Memory B cell (primary cell): ENCODE data around the gene PFKFB3.

Experiments used
- ATAC-seq: fragments of 150-1000 bp; cut with Tn5 transposase; 2 replicates; pipeline ENCODE4 v1.10.0; 2021; ENCODE audit warnings: low read depth, mild to moderate bottlenecking, moderate library complexity
- DNase-seq, 2 donors: peaks; one replicate each; pipeline ENCODE4 v3.0.0; 2022; ENCODE audit warnings: low spot score in 2 of 2
- H3K27ac Mint-ChIP-seq: one replicate; pipeline ENCODE4 v1.8.0; 2022; ENCODE audit warnings: mild to moderate bottlenecking, moderate library complexity, mixed read lengths
- H3K27me3 Mint-ChIP-seq: one replicate; pipeline ENCODE4 v1.8.0; 2022; ENCODE audit warnings: mixed read lengths
- H3K36me3 Mint-ChIP-seq: one replicate; pipeline ENCODE4 v1.8.0; 2022; ENCODE audit warnings: mild to moderate bottlenecking, mixed read lengths
- H3K4me1 Mint-ChIP-seq: one replicate; pipeline ENCODE4 v1.8.0; 2022; ENCODE audit warnings: mixed read lengths
- H3K4me3 Mint-ChIP-seq: one replicate; pipeline ENCODE4 v1.8.0; 2022; ENCODE audit warnings: mild to moderate bottlenecking, moderate library complexity, mixed read lengths
- H3K9me3 Mint-ChIP-seq: one replicate; pipeline ENCODE4 v1.8.0; 2022; ENCODE audit warnings: mixed read lengths

Gene PFKFB3

GRCh38 chr10:6226216-6226615 lies 23.5 kb downstream of the PFKFB3 start:
- no peak for ATAC-seq
- no peak overlapping the region for H3K27ac Mint-ChIP-seq
- H3K36me3 Mint-ChIP-seq = peaks cover 19% of the 10 kb centered on the region
- H3K9me3 Mint-ChIP-seq = no peaks in the 10 kb centered on the region
- H3K4me3 Mint-ChIP-seq = no peak overlapping the region
- no peak for DNase-seq
- no peaks in the 10 kb centered on the region for H3K27me3 Mint-ChIP-seq
- H3K4me1 Mint-ChIP-seq = peaks cover 2% of the 10 kb centered on the region

- no peaks in the 10 kb centered on the region for H3K27me3 Mint-ChIP-seq
- peaks cover 22% of the 10 kb centered on the region for H3K36me3 Mint-ChIP-seq
- no peak overlapping the region for H3K27ac Mint-ChIP-seq
- no peak overlapping the region for H3K4me3 Mint-ChIP-seq
- peaks cover 2% of the 10 kb centered on the region for H3K4me1 Mint-ChIP-seq
- DNase-seq (no peak), ATAC-seq (no peak)
- H3K9me3 Mint-ChIP-seq = no peaks in the 10 kb centered on the region
These were observed 24.6 kb downstream of the PFKFB3 start for GRCh38 chr10:6227346-6227745.

GRCh38 chr10:6228010-6228511 lies 25.3 kb downstream of the PFKFB3 start:
- Mint-ChIP-seq H3K27ac (no peak overlapping the region), H3K27me3 (no peaks in the 10 kb centered on the region), H3K4me3 (no peak overlapping the region), H3K4me1 (peaks cover 2% of the 10 kb centered on the region), H3K9me3 (no peaks in the 10 kb centered on the region), H3K36me3 (peaks cover 22% of the 10 kb centered on the region)
- DNase-seq (no peak), ATAC-seq (no peak)

DNA sequence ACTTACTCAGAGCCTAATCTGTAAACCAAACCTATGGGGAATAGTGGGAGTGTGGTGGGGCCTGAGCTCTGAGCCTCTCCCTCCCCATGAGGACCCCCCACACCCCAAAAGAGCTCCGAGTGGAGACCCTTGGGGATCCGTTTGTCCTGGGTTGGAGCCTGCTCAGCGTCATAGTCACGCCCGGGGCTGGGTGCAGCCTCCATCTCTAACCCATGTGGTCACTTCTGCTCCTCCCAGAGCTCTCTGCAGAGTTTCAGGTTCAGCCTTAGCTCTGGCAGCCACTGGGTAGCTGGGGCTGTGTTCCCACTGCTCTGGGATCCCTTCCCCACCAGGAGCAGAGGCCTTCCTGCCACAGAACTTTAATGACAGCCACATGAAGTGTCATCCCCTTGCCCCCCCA lies 25.9 kb downstream of the PFKFB3 start:
- Mint-ChIP-seq H3K27me3 (no peaks in the 10 kb centered on the region), H3K36me3 (peaks cover 25% of the 10 kb centered on the region), H3K4me1 (peaks cover 2% of the 10 kb centered on the region), H3K4me3 (no peak overlapping the region), H3K9me3 (no peaks in the 10 kb centered on the region), H3K27ac (no peak overlapping the region)
- DNase-seq (no peak), ATAC-seq (no peak)

DNA sequence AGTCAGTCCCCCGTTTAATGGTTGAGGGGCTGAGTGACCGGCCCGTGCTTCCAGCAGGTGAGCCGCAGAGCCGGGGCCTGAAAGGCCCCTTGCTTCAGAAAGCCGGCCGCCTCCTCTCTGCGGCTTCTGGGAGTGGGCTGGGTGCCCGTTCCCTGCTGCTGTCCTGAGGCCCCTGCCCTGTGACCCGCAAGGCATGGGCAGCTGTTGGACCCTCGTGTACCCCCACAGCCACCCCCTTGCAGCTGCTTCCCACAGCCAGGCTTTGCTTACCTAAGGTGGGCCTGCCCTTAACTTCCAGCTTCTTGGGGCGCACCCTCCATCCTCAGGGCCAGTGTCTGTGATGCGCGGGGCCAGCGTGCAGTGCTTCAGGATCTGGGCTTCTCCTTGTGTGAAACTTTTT lies 26.6 kb downstream of the PFKFB3 start:
- H3K9me3 Mint-ChIP-seq = no peaks in the 10 kb centered on the region
- no peak for DNase-seq
- no peak for ATAC-seq
- H3K4me1 Mint-ChIP-seq = peaks cover 2% of the 10 kb centered on the region
- H3K27ac Mint-ChIP-seq = no peak overlapping the region
- no peaks in the 10 kb centered on the region for H3K27me3 Mint-ChIP-seq
- peaks cover 25% of the 10 kb centered on the region for H3K36me3 Mint-ChIP-seq
- no peak overlapping the region for H3K4me3 Mint-ChIP-seq

DNA sequence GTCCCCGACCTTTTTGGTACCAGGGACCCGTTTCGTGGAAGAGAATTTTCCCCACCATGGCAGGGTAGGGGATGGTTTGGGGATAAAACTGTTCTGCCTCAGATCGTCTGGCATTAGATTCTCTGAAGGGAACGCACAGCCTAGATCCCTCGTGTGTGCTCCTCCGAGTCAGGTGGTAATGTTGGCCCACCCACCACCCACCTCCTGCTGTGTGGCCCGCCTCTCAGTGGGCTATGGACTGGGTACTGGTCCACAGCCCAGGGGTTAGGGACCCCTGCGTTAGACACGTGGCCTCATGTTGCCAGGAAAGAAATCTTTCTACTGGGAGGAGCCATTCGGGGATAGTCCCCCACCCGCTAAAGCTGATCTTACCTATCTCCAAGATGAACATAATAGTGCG lies 27.0 kb downstream of the PFKFB3 start:
- ATAC-seq (no peak), DNase-seq (no peak)
- H3K36me3 Mint-ChIP-seq = peaks cover 25% of the 10 kb centered on the region
- H3K4me3 Mint-ChIP-seq = no peak overlapping the region
- no peak overlapping the region for H3K27ac Mint-ChIP-seq
- H3K27me3 Mint-ChIP-seq = no peaks in the 10 kb centered on the region
- no peaks in the 10 kb centered on the region for H3K9me3 Mint-ChIP-seq
- H3K4me1 Mint-ChIP-seq = peaks cover 2% of the 10 kb centered on the region

DNA sequence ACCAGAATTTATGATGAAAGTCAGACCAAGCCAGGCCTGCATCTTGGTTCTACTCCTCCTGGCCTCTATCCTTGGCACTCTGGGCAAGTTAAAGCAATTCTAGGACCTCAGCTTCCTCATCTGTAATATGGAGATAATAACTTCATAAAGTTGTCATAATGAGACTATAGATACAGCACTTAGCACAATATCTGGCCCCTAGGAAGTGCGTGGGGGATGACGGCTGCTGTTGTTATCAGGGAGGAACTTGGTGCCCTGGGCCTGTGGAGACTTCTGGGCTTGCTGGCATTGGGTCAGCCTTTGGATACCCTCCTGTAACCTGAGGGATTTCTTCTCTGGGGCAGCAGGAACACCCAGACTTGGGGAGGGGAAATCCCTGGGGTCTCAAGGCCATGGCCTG lies 27.6 kb downstream of the PFKFB3 start:
- DNase-seq (no peak), ATAC-seq (no peak)
- no peaks in the 10 kb centered on the region for H3K27me3 Mint-ChIP-seq
- H3K4me1 Mint-ChIP-seq = peaks cover 2% of the 10 kb centered on the region
- H3K9me3 Mint-ChIP-seq = no peaks in the 10 kb centered on the region
- no peak overlapping the region for H3K4me3 Mint-ChIP-seq
- H3K36me3 Mint-ChIP-seq = peaks cover 26% of the 10 kb centered on the region
- no peak overlapping the region for H3K27ac Mint-ChIP-seq

GRCh38 chr10:6231146-6231545 lies 28.4 kb downstream of the PFKFB3 start:
- H3K4me1 Mint-ChIP-seq = peaks cover 2% of the 10 kb centered on the region
- H3K27ac Mint-ChIP-seq = no peak overlapping the region
- no peaks in the 10 kb centered on the region for H3K9me3 Mint-ChIP-seq
- no peak for ATAC-seq
- no peaks in the 10 kb centered on the region for H3K27me3 Mint-ChIP-seq
- DNase-seq = no peak
- H3K4me3 Mint-ChIP-seq = no peak overlapping the region
- H3K36me3 Mint-ChIP-seq = peaks cover 30% of the 10 kb centered on the region

DNA sequence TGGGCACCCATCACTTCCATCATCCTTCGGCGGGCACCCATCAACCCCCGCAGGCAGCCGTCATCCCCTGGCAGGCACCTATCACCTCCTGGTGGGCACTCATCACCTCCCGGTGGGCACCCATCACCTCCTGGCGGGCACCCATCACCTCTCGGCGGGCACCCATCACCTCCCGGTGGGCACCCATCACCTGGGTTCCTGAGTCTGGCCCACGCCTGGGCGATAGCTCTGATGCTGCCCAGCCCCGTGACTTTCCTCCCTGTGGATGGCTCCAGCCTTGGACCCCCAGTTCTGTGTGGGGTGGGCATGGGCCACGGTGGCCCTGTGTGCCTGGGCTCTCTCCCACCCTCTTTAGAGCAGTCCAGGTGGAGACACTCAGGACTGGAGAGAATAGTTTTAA lies 29.0 kb downstream of the PFKFB3 start:
- Mint-ChIP-seq H3K27me3 (no peaks in the 10 kb centered on the region), H3K27ac (no peak overlapping the region), H3K4me1 (peaks cover 2% of the 10 kb centered on the region), H3K9me3 (no peaks in the 10 kb centered on the region), H3K36me3 (peaks cover 29% of the 10 kb centered on the region), H3K4me3 (no peak overlapping the region)
- DNase-seq (no peak), ATAC-seq (no peak)

DNA sequence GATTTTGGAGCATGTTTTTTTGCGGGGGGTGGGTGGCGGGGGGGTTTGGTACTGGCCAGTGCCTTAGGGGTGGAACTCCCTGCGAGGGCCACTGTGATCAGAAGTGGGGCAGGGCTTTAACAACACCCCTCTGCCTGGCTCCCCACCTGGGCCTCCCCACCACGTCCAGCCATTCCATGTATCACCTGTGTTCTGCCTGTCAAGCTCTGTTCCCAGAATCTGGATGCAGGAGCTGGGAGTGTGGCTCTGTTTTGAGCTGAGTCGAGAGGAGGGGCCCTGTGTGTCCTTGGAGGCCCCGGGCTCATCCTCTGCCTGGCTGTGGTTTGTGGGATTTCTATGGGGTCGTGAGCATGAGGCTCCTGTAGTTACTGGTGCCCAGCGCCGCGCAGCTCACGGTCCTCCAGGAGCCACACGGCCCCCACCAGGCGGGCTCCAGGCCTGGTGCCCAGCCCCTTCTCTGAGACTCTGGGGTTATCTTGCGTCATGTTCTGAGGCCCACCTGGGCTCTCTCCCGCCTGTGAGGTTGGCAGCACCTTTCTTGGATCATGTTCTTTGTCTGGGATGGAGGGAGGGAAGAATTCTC lies 29.6 kb downstream of the PFKFB3 start:
- Mint-ChIP-seq H3K4me1 (peaks cover 2% of the 10 kb centered on the region), H3K36me3 (peaks cover 32% of the 10 kb centered on the region), H3K4me3 (no peak overlapping the region), H3K27me3 (no peaks in the 10 kb centered on the region), H3K9me3 (no peaks in the 10 kb centered on the region), H3K27ac (no peak overlapping the region)
- ATAC-seq (no peak), DNase-seq (no peak)

DNA sequence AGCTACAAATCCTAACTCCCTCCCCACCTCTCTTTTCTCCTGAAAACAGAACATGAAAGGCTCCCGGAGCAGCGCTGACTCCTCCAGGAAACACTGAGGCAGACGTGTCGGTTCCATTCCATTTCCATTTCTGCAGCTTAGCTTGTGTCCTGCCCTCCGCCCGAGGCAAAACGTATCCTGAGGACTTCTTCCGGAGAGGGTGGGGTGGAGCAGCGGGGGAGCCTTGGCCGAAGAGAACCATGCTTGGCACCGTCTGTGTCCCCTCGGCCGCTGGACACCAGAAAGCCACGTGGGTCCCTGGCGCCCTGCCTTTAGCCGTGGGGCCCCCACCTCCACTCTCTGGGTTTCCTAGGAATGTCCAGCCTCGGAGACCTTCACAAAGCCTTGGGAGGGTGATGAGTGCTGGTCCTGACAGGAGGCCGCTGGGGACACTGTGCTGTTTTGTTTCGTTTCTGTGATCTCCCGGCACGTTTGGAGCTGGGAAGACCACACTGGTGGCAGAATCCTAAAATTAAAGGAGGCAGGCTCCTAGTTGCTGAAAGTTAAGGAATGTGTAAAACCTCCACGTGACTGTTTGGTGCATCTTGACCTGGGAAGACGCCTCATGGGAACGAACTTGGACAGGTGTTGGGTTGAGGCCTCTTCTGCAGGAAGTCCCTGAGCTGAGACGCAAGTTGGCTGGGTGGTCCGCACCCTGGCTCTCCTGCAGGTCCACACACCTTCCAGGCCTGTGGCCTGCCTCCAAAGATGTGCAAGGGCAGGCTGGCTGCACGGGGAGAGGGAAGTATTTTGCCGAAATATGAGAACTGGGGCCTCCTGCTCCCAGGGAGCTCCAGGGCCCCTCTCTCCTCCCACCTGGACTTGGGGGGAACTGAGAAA lies 30.4 kb downstream of the PFKFB3 start:
- no peak for ATAC-seq
- Mint-ChIP-seq H3K4me3 (no peak overlapping the region), H3K27ac (no peak overlapping the region), H3K9me3 (no peaks in the 10 kb centered on the region), H3K36me3 (peaks cover 31% of the 10 kb centered on the region), H3K27me3 (no peaks in the 10 kb centered on the region), H3K4me1 (peaks cover 1% of the 10 kb centered on the region)
- DNase-seq = no peak

- ATAC-seq (no peak), DNase-seq (no peak)
- Mint-ChIP-seq H3K27me3 (no peaks in the 10 kb centered on the region), H3K9me3 (peaks cover under 1% of the 10 kb centered on the region), H3K36me3 (peaks cover 32% of the 10 kb centered on the region), H3K4me3 (no peak overlapping the region), H3K4me1 (no peaks in the 10 kb centered on the region), H3K27ac (no peak overlapping the region)
These were observed 31.1 kb downstream of the PFKFB3 start for GRCh38 chr10:6233725-6234277.

- Mint-ChIP-seq H3K9me3 (peaks cover 2% of the 10 kb centered on the region), H3K4me3 (no peak overlapping the region), H3K4me1 (no peaks in the 10 kb centered on the region), H3K27me3 (no peaks in the 10 kb centered on the region), H3K36me3 (peaks cover 33% of the 10 kb centered on the region), H3K27ac (no peak overlapping the region)
- no peak for DNase-seq
- no peak for ATAC-seq
These were observed 31.6 kb downstream of the PFKFB3 start for GRCh38 chr10:6234371-6234770.

DNA sequence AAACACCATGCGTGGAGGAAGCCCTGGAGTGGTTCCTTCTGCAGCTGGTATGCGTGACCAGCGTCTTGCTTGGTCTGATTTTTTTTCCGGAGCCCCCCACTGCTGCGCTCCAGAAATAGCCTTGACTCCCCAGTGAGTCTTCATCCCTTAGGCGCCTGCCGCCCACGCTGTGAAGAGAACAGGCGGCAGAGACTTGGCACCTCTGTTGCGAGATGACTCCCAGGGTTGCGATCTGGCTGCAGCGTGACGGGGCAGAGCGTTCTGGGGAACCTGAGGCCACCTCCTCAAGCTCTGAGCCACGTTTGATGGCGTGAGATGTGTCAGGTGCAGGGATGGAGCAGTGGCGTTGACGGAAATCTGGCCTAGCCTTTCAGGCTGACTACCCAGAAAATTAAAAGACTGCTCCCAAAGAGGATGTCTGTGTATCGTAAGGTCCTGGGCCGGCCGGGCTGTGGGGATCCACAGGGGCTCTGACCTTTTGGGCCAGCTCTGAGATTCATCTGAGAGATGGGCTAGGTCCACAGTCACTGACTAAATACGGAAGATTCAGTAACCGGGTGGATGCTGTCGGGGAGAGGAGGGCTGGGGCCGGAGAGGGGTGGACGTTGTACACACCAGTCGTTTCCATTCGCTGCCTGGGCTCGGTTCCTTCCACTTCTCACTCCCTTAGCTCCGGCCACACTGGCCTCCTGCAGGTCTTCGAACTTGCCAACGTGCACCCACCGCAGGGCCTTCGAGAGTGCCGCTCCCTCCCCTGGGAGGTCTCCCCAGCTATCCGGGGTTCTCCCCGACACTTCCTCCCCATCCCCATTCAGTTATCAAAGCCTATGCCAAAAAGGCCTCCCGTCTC lies 33.8 kb downstream of the PFKFB3 start:
- H3K27me3 Mint-ChIP-seq = no peaks in the 10 kb centered on the region
- H3K27ac Mint-ChIP-seq = no peak overlapping the region
- ATAC-seq (no peak), DNase-seq (no peak)
- H3K9me3 Mint-ChIP-seq = peaks cover 2% of the 10 kb centered on the region
- peaks cover 28% of the 10 kb centered on the region for H3K36me3 Mint-ChIP-seq
- no peaks in the 10 kb centered on the region for H3K4me1 Mint-ChIP-seq
- no peak overlapping the region for H3K4me3 Mint-ChIP-seq
